Measurements from ENCODE around the gene JMJD8.
A peak's percentile ranks its signal among the peaks of the same experiment; 100 is the strongest.

JMJD8 gene

GRCh38 chr16:721765-722540 is 37.8 kb upstream of the JMJD8 start:
- no peak for DNase-seq (ENCODE audit: low read depth)
- TF ChIP-seq CTCF (IDR thresholded peaks at IDR 0.05; ENCODE audit: insufficient read depth, low read depth, low read length, missing control alignments), result no peak
- peak overlapping the region; percentile 22 for H3K4me3 ChIP-seq (ENCODE audit: low read length)

GRCh38 chr16:720990-721764 is 37.0 kb upstream of the JMJD8 start, which contains the start of gene ANTKMT:
Gene ANTKMT (plus strand): TSS chr16:721146. CDS start chr16:721275, 129 bp downstream.
- no peak for TF ChIP-seq CTCF (IDR thresholded peaks at IDR 0.05; ENCODE audit: insufficient read depth, low read depth, low read length, missing control alignments)
- peak; percentile 88 for DNase-seq (ENCODE audit: low read depth)
- H3K4me3 ChIP-seq (ENCODE audit: low read length), result peak within 1 kb of the TSS; percentile 73

- peak overlapping the region; percentile 73 for H3K4me3 ChIP-seq (ENCODE audit: low read length)
- no peak for TF ChIP-seq CTCF (IDR thresholded peaks at IDR 0.05; ENCODE audit: insufficient read depth, low read depth, low read length, missing control alignments)
- DNase-seq (ENCODE audit: low read depth), result no peak
Observed at GRCh38 chr16:720447-720989, 36.4 kb upstream of the JMJD8 start.

GRCh38 chr16:719815-720446 is 35.8 kb upstream of the JMJD8 start:
- peak overlapping the region; percentile 73 for H3K4me3 ChIP-seq (ENCODE audit: low read length)
- peak; percentile 46 for TF ChIP-seq CTCF (IDR thresholded peaks at IDR 0.05; ENCODE audit: insufficient read depth, low read depth, low read length, missing control alignments)
- peak; percentile 66 for DNase-seq (ENCODE audit: low read depth)

- TF ChIP-seq CTCF (IDR thresholded peaks at IDR 0.05; ENCODE audit: insufficient read depth, low read depth, low read length, missing control alignments), result no peak
- no peak for DNase-seq (ENCODE audit: low read depth)
- no peak overlapping the region for H3K4me3 ChIP-seq (ENCODE audit: low read length)
Observed at GRCh38 chr16:718922-719321, 34.8 kb upstream of the JMJD8 start.

- DNase-seq (ENCODE audit: low read depth), result no peak
- TF ChIP-seq CTCF (IDR thresholded peaks at IDR 0.05; ENCODE audit: insufficient read depth, low read depth, low read length, missing control alignments), result no peak
- H3K4me3 ChIP-seq (ENCODE audit: low read length), result no peak overlapping the region
Observed at GRCh38 chr16:718389-718788, 34.3 kb upstream of the JMJD8 start.
